HepG2 (cell line): ENCODE measurements around the gene KXD1. TPM values are rescaled to one million over a fixed set of nuclear protein-coding genes. Genes with fewer than 3 reads are reported as not detected.

Experiments
- ARID2 ChIP-seq: sonication (generic); formaldehyde crosslinking; IDR thresholded peaks from 2 replicates; pipeline ENCODE4 v1.8.1; 2022; ENCODE audit warnings: mild to moderate bottlenecking, missing genetic modification reagents, borderline replicate concordance
- ATF3 ChIP-seq: sonication (generic); formaldehyde crosslinking; IDR thresholded peaks from 2 replicates; pipeline ENCODE4 v1.4.0; 2020; ENCODE audit warnings: missing genetic modification reagents
- BRD4 ChIP-seq: sonication (generic); formaldehyde crosslinking; IDR thresholded peaks from 2 replicates; pipeline ENCODE4 v1.4.0; 2020; ENCODE audit warnings: missing genetic modification reagents
- EP300 ChIP-seq, 3 experiments: sonication (generic) in 1 of 3; formaldehyde crosslinking in 1 of 3; IDR thresholded peaks; 2 replicates each; pipeline versions ENCODE4 v1.5.1 to v1.6.1; 2011 to 2020; ENCODE audit warnings: low read depth in 2 of 3, low read length in 2 of 3, borderline replicate concordance in 1 of 3, improper control_type of control experiment in 1 of 3, mild to moderate bottlenecking in 1 of 3, missing genetic modification reagents in 1 of 3, moderate library complexity in 1 of 3
- ESRRA ChIP-seq: sonication (generic); formaldehyde crosslinking; IDR thresholded peaks from 2 replicates; pipeline ENCODE4 v1.5.1; 2020; ENCODE audit warnings: mild to moderate bottlenecking, low read depth, missing genetic modification reagents
- EZH2 ChIP-seq: conservative IDR thresholded peaks from 2 replicates; pipeline ENCODE4 v1.6.1; 2012; ENCODE audit warnings: mild to moderate bottlenecking, low read depth, low read length, moderate library complexity
- GFI1 ChIP-seq: sonication (generic); formaldehyde crosslinking; IDR thresholded peaks from 2 replicates; pipeline ENCODE4 v1.5.0; 2020; ENCODE audit warnings: missing genetic modification reagents, mild to moderate bottlenecking, borderline replicate concordance
- HOXD1 ChIP-seq: sonication (generic); formaldehyde crosslinking; IDR thresholded peaks from 2 replicates; pipeline ENCODE4 v1.5.0; 2020; ENCODE audit warnings: missing genetic modification reagents
- MXD4 ChIP-seq: IDR thresholded peaks from 2 replicates; pipeline ENCODE4 v1.6.1; 2016; ENCODE audit warnings: mild to moderate bottlenecking, missing biosample characterization, missing genetic modification reagents
- NFE2 ChIP-seq: sonication (generic); formaldehyde crosslinking; IDR thresholded peaks from 2 replicates; pipeline ENCODE4 v1.4.0; 2020; ENCODE audit warnings: missing genetic modification reagents
- NFKBIZ ChIP-seq: IDR thresholded peaks from 2 replicates; pipeline ENCODE4 v1.6.1; 2018; ENCODE audit warnings: missing genetic modification reagents, missing compliant biosample characterization
- NFRKB ChIP-seq: fragments of 450-650 bp; IDR thresholded peaks from 2 replicates; pipeline ENCODE4 v1.6.1; 2017
- PRPF4 ChIP-seq: fragments of 200-400 bp; formaldehyde crosslinking; IDR thresholded peaks from 2 replicates; pipeline ENCODE4 v1.6.1; 2016; ENCODE audit warnings: low read length, low read depth; ENCODE audit not compliant: poor library complexity, severe bottlenecking
- RAD21 ChIP-seq: fragments of 450-650 bp; formaldehyde crosslinking; IDR thresholded peaks from 2 replicates; pipeline ENCODE4 v1.5.0; 2020; ENCODE audit warnings: mild to moderate bottlenecking
- SAP130 ChIP-seq: IDR thresholded peaks from 2 replicates; pipeline ENCODE4 v1.6.1; 2016; ENCODE audit warnings: low read depth
- TFDP2 ChIP-seq: sonication (generic); formaldehyde crosslinking; IDR thresholded peaks from 2 replicates; pipeline ENCODE4 v1.4.0; 2020; ENCODE audit warnings: missing genetic modification reagents
- TMF1 ChIP-seq: sonication (generic); formaldehyde crosslinking; IDR thresholded peaks from 2 replicates; pipeline ENCODE4 v1.8.1; 2022; ENCODE audit warnings: low read depth, missing genetic modification reagents
- ZIK1 ChIP-seq: sonication (generic); formaldehyde crosslinking; IDR thresholded peaks from 2 replicates; pipeline ENCODE4 v1.5.0; 2020; ENCODE audit warnings: mild to moderate bottlenecking, low read depth, missing genetic modification reagents, borderline replicate concordance
- ZNF10 ChIP-seq: sonication (generic); formaldehyde crosslinking; IDR thresholded peaks from 2 replicates; pipeline ENCODE4 v1.4.0; 2020; ENCODE audit warnings: mild to moderate bottlenecking, low read depth, missing genetic modification reagents, borderline replicate concordance
- ZNF260 ChIP-seq: sonication (generic); formaldehyde crosslinking; IDR thresholded peaks from 2 replicates; pipeline ENCODE4 v1.4.0; 2020; ENCODE audit warnings: missing genetic modification reagents, low read depth, mild to moderate bottlenecking, borderline replicate concordance
- ZNF33B ChIP-seq: sonication (generic); formaldehyde crosslinking; IDR thresholded peaks from 2 replicates; pipeline ENCODE4 v1.5.1; 2020; ENCODE audit warnings: mild to moderate bottlenecking, missing genetic modification reagents
- ZNF431 ChIP-seq: sonication (generic); formaldehyde crosslinking; IDR thresholded peaks from 2 replicates; pipeline ENCODE4 v1.9.0; 2022; ENCODE audit warnings: missing genetic modification reagents, low read depth, mild to moderate bottlenecking, borderline replicate concordance
- ZNF552 ChIP-seq: sonication (generic); formaldehyde crosslinking; IDR thresholded peaks from 2 replicates; pipeline ENCODE4 v1.9.0; 2022; ENCODE audit warnings: missing genetic modification reagents, mild to moderate bottlenecking, borderline replicate concordance
- ZNF713 ChIP-seq: sonication (generic); formaldehyde crosslinking; IDR thresholded peaks from 2 replicates; pipeline ENCODE4 v1.4.0; 2020; ENCODE audit warnings: mild to moderate bottlenecking, missing genetic modification reagents
- ZNF788 ChIP-seq: sonication (generic); formaldehyde crosslinking; IDR thresholded peaks from 2 replicates; pipeline ENCODE4 v1.5.0; 2020; ENCODE audit warnings: mild to moderate bottlenecking, missing genetic modification reagents, borderline replicate concordance
- polyA plus RNA-seq, 8 experiments: library from polyadenylated mRNA; depleted of rRNA in 3 of 8; stranded (reverse) in 7 of 8; unstranded in 1 of 8; fragments of >200 nt; fragmentation: Illumina TruSeq in 4 of 8; extraction: Trizol in 4 of 8; gene quantifications; 2 replicates each; pipeline versions ENCODE4 v1.2.1 to v1.2.3, GENCODE V29; 2011 to 2016; ENCODE audit warnings: low read depth in 4 of 8, missing spikeins in 1 of 8, mixed read lengths in 1 of 8; ENCODE audit not compliant: insufficient read depth in 1 of 8
- total RNA-seq, 5 experiments: library from RNA; depleted of rRNA; stranded (reverse); fragments of >200 nt; fragmentation: Illumina TruSeq; extraction: Trizol; gene quantifications; 2 replicates each; pipeline ENCODE4 v1.2.3, GENCODE V29; 2016; ENCODE audit warnings: low read depth in 1 of 5
- TF ChIP-seq, protein P1 (sequence below): sonication (generic); formaldehyde crosslinking; IDR thresholded peaks from 2 replicates; pipeline ENCODE4 v1.9.0; 2021; ENCODE audit warnings: missing genetic modification reagents, borderline replicate concordance
- TF ChIP-seq, protein P2 (sequence below): IDR thresholded peaks from 2 replicates; pipeline ENCODE4 v1.6.1; 2016; ENCODE audit warnings: missing genetic modification reagents, missing compliant biosample characterization

KXD1 gene
- total and polyA plus RNA-seq, 2 of the 13 experiments (the other 11 are each of a cell fraction or from before 2014, with no cell fraction given): 44.6 to 143 TPM

- peak; percentile 96; a peak in 3 of 4 replicates for TF ChIP-seq EP300 (IDR thresholded peaks at IDR 0.05; ENCODE audit: low read depth in 2 of 2, low read length in 2 of 2)
- peak; percentile 97 for TF ChIP-seq EP300 (CRISPR knock-in tag; IDR thresholded peaks at IDR 0.05; ENCODE audit: borderline replicate concordance)
- no peak for TF ChIP-seq NFRKB
- TF ChIP-seq ZNF713 (CRISPR knock-in tag): peak; percentile 78; the same call in 1 of the 2 replicates
- TF ChIP-seq ZNF33B (CRISPR knock-in tag): peak; percentile 25; the same call in 1 of the 2 replicates
- TF ChIP-seq NFE2 (CRISPR knock-in tag): no peak
- TF ChIP-seq, protein P1, sequence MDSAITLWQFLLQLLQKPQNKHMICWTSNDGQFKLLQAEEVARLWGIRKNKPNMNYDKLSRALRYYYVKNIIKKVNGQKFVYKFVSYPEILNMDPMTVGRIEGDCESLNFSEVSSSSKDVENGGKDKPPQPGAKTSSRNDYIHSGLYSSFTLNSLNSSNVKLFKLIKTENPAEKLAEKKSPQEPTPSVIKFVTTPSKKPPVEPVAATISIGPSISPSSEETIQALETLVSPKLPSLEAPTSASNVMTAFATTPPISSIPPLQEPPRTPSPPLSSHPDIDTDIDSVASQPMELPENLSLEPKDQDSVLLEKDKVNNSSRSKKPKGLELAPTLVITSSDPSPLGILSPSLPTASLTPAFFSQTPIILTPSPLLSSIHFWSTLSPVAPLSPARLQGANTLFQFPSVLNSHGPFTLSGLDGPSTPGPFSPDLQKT (CRISPR knock-in tag): no peak
- peak; percentile 98; the same call in 1 of the 2 replicates for TF ChIP-seq ZNF788
- TF ChIP-seq RAD21: no peak; the same call in 1 of the 2 replicates
- TF ChIP-seq TFDP2 (CRISPR knock-in tag): peak; percentile 87
- no peak for TF ChIP-seq TMF1
- no peak for TF ChIP-seq ZNF260 (CRISPR knock-in tag)
- TF ChIP-seq ATF3: peak; percentile 94
- TF ChIP-seq HOXD1 (CRISPR knock-in tag): peak; percentile 94
- peak; percentile 92 for TF ChIP-seq ESRRA
- TF ChIP-seq ZIK1 (CRISPR knock-in tag): no peak
- no peak for TF ChIP-seq EZH2
- TF ChIP-seq, protein P2, sequence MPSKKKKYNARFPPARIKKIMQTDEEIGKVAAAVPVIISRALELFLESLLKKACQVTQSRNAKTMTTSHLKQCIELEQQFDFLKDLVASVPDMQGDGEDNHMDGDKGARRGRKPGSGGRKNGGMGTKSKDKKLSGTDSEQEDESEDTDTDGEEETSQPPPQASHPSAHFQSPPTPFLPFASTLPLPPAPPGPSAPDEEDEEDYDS (CRISPR knock-in tag): peak; percentile 68
- TF ChIP-seq ZNF10 (CRISPR knock-in tag): no peak
- peak; percentile 97 for TF ChIP-seq NFKBIZ (CRISPR knock-in tag)
- TF ChIP-seq ZNF431: peak; percentile 94
- peak; percentile 75; the same call in 1 of the 2 replicates for TF ChIP-seq BRD4 (CRISPR knock-in tag)
- peak; percentile 100 for TF ChIP-seq GFI1
- 0 out of 2 replicates have a peak, but pooled peaks have one; percentile 40 for TF ChIP-seq ZNF552
- TF ChIP-seq SAP130: peak; percentile 100
- peak; percentile 90 for TF ChIP-seq MXD4 (CRISPR knock-in tag)
- no peak; the same call in 1 of the 2 replicates for TF ChIP-seq ARID2 (CRISPR knock-in tag)
- no peak for TF ChIP-seq PRPF4
Measured at GRCh38 chr19:18514800-18515682, 42.6 kb upstream of the KXD1 start (continued).
